ENCODE results near the gene LDLRAD3.

Gene LDLRAD3

GRCh38 chr11:36029616-36030015 is 85.8 kb downstream of the LDLRAD3 start:
- TF ChIP-seq FOXM1 (IDR thresholded peaks at IDR 0.05; ENCODE audit: borderline replicate concordance, low read depth): no peak

GRCh38 chr11:36030731-36031281 is 86.9 kb downstream of the LDLRAD3 start:
- TF ChIP-seq CEBPB (IDR thresholded peaks at IDR 0.05) (no peak), REST (IDR thresholded peaks at IDR 0.05; ENCODE audit: low read depth) (no peak), TCF12 (IDR thresholded peaks at IDR 0.05; ENCODE audit: low read depth) (no peak), EP300 (IDR thresholded peaks at IDR 0.05; ENCODE audit: borderline replicate concordance) (no peak), ZBTB7A (IDR thresholded peaks at IDR 0.05; ENCODE audit: low read depth) (no peak), USF1 (IDR thresholded peaks at IDR 0.05) (no peak), RAD21 (IDR thresholded peaks at IDR 0.05; ENCODE audit: low read depth) (no peak), TAF1 (IDR thresholded peaks at IDR 0.05; ENCODE audit: low read depth) (no peak), TEAD4 (IDR thresholded peaks at IDR 0.05) (no peak), EGR1 (IDR thresholded peaks at IDR 0.05) (no peak)

GRCh38 chr11:36033082-36033751 is 89.4 kb downstream of the LDLRAD3 start:
- TF ChIP-seq EGR1 (IDR thresholded peaks at IDR 0.05): no peak
- no peak for TF ChIP-seq RAD21 (IDR thresholded peaks at IDR 0.05; ENCODE audit: low read depth)
- TF ChIP-seq USF1 (IDR thresholded peaks at IDR 0.05): no peak
- TF ChIP-seq CREB1 (IDR thresholded peaks at IDR 0.05; ENCODE audit: low read depth): no peak
- TF ChIP-seq TCF12 (IDR thresholded peaks at IDR 0.05; ENCODE audit: low read depth): no peak
- no peak for TF ChIP-seq TAF1 (IDR thresholded peaks at IDR 0.05; ENCODE audit: low read depth)
- TF ChIP-seq FOXM1 (IDR thresholded peaks at IDR 0.05; ENCODE audit: borderline replicate concordance, low read depth): no peak
- no peak for TF ChIP-seq MAX (IDR thresholded peaks at IDR 0.05)
- no peak for TF ChIP-seq EP300 (IDR thresholded peaks at IDR 0.05; ENCODE audit: borderline replicate concordance)
- TF ChIP-seq NFIC (IDR thresholded peaks at IDR 0.05): no peak
- TF ChIP-seq ZBTB7A (IDR thresholded peaks at IDR 0.05; ENCODE audit: low read depth): no peak
- TF ChIP-seq REST (IDR thresholded peaks at IDR 0.05; ENCODE audit: low read depth): no peak
- no peak for TF ChIP-seq TEAD4 (IDR thresholded peaks at IDR 0.05)

- TF ChIP-seq TEAD4 (IDR thresholded peaks at IDR 0.05) (no peak), EGR1 (IDR thresholded peaks at IDR 0.05) (no peak), YY1 (IDR thresholded peaks at IDR 0.05; ENCODE audit: low read depth) (no peak), USF1 (IDR thresholded peaks at IDR 0.05) (no peak)
Observed at GRCh38 chr11:36033936-36034335, 90.1 kb downstream of the LDLRAD3 start.

- TF ChIP-seq RAD21 (IDR thresholded peaks at IDR 0.05; ENCODE audit: low read depth): peak; percentile 16
- TF ChIP-seq TEAD4 (IDR thresholded peaks at IDR 0.05): no peak
Observed at GRCh38 chr11:36034551-36035331, 90.9 kb downstream of the LDLRAD3 start.

- TF ChIP-seq EGR1 (IDR thresholded peaks at IDR 0.05) (no peak), FOXM1 (IDR thresholded peaks at IDR 0.05; ENCODE audit: borderline replicate concordance, low read depth) (no peak), TEAD4 (IDR thresholded peaks at IDR 0.05) (no peak), NFIC (IDR thresholded peaks at IDR 0.05) (no peak), USF1 (IDR thresholded peaks at IDR 0.05) (no peak), YY1 (IDR thresholded peaks at IDR 0.05; ENCODE audit: low read depth) (no peak), TCF12 (IDR thresholded peaks at IDR 0.05; ENCODE audit: low read depth) (no peak), TAF1 (IDR thresholded peaks at IDR 0.05; ENCODE audit: low read depth) (no peak), MAX (IDR thresholded peaks at IDR 0.05) (no peak)
Observed at GRCh38 chr11:36035454-36035853, 91.6 kb downstream of the LDLRAD3 start.
